HG03108 (cell line): ENCODE results near the gene FCRL5.
"Not testable (repeated sequence)": the region's sequence is repeated elsewhere in the genome, so short reads cannot be mapped to it uniquely, and the experiment has no call there.

Source experiments
- ATAC-seq: cut with Tn5 transposase; IDR thresholded peaks from one replicate; pipeline ENCODE4 v1.9.1; 2021; ENCODE audit warnings: moderate library complexity; ENCODE audit not compliant: unreplicated experiment

The FCRL5 gene

DNA sequence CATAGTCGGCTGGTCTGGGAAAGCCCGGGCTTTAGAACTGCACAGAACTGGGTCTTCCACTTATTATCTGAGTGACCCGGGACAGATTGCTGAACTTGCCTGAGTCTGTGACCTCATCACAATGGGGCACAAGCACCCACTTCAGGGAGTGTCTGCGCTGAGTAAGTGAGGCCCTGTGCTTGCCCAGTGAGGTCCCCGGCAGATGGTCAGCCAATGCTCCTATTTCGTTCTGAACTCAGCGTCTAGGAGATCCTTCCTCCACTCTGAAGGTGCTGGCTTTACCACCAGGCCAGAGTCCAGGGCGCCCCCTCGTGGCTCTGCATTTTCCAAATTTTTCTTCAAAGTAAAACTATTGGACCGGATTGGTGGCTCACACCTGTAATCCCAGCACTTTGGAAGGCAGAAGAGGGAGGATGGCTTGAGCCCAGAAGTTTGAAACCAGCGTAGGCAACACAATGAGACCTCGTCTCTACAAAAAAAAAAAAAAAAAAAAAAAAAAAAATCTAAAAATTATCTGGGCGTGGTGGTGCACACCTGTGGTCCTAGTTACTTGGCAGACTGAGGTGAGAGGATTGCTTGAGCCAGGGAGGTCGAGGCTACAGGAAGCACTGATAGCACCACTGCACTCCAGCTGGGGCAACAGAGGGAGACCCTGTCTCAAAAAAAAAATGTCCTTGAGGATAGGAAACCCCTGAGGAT, 61.7 kb downstream of the FCRL5 start:
- no peak for ATAC-seq

DNA sequence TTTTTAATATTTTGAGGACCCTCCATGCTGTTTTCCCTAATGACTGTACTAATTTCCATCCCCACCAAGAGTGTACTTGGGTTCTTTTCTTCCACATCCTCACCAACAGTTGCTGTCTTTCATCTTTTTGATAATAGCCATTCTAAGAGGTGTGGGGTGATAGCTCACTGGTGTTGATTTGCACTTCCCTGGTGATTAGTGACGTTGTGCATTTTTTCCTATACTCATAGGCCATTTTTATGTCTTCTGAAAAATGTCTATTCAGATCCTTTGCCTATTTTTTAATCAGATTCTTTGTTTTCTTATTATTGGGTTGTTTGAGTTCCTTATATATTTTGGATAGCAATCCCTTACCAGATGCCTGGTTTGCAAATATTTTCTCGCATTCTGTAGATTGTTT, 64.2 kb downstream of the FCRL5 start:
- ATAC-seq, result no peak

DNA sequence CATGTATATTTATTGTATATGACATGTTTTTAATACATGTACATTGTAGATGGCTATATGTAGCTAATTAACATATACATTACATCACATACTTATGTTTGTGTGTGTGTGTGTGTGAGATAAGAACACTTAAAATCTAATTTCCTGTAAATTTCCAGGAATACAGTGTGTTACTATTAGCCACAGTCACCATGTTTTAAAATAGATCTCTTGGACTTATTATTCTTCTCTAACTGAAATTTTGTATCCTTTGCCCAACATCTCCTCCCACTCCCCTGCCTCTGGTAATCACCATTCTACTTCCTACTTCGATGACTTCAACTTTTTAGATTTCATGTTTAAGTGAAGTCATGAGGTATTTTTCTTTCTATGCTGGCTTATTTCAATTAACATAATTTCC, 64.8 kb downstream of the FCRL5 start:
- no peak for ATAC-seq

DNA sequence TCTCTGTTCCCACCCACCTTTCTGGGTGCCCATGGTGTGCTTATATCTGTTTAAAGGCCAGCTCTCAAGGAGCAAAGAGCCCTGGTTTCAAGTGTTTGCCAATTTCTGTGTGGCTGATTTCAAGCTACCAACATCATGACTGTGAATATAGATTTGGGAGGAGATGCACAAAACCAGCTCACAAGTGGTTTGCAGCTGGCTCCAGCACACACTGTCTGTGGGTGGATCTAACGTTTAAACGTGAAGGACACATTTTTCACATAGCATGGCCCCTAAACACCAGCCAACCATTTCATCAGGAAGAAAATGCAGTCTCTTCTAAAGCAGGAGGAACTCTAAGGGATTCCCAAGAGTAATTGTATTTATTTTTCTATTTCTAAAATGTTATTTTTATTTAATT, 65.2 kb downstream of the FCRL5 start:
- no peak for ATAC-seq

DNA sequence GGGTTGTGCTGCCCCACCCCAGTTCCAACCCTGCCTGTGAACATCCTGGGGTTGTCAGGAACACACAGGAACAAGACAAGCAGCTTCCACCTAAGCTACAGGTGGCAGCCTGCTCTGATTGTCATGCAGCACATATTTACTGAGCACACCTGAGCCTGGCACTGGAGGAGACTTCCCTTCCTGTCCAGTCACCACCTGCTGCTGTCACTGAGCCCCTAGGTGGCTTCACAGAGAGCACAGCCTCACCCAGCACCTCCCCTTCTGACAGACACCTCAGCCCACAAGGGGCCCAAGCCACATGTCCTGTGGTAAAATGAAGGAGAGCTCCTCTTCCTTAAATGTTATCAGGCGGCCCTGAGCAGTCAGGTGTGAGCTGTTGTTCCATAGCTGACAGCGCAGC, 65.9 kb downstream of the FCRL5 start:
- not testable (repeated sequence) for ATAC-seq

DNA sequence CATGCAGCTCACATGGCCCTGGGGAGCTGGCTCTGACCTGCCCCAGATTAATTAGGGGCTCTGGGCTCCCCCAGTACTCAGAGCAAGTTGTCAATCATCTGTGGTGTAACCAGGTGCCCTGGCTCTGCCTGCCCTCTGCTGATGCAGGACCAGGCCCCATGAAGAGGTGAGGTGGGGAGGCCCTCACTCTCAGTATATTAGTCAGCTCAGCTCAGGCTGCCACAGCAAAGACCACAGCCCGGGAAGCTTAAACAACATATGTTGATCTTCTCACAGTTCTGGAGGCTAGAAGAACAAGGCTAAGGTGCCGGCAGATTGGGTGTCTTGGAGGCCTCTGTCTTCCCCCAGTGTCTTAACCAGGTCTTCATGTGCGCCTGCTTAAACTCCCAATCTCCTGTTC, 66.5 kb downstream of the FCRL5 start:
- no peak for ATAC-seq

DNA sequence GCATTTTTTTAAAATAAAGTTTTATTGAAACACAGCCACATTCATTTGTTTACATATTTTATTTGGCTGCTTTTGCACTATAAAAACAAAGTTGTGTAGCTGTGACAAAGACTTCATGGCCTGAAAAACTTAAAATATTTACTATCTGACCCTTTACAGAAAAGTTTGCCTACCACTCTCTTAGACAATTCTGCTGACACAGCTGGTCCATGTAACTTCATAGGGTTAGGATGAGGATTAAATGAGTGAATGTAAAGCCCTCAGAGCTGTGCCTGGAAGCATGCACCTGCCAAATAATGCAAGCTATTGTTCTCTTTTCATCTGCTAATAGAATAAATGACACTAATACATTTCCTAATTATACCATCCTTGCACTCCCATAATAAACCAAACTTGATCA, 67.7 kb downstream of the FCRL5 start:
- no peak for ATAC-seq

DNA sequence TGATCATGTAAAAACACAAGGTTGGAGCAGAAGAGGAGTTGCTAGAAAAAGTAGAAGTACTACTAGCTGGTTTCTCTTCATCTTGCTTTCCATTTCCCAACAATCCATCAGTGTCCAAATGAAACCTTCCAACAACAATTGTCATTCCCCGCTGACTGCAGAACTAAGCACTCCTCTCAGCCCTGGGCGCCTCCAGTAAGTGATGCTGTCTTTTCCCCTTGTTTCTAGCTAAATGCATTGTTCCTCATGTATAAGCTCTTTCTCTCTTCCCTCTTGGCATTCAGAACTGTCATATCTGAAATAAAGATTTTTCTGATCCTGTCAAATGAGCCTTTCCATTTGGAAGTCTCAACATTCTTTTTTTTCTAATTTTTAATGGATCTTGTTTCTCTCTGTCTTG, 68.7 kb downstream of the FCRL5 start:
- ATAC-seq, result no peak

DNA sequence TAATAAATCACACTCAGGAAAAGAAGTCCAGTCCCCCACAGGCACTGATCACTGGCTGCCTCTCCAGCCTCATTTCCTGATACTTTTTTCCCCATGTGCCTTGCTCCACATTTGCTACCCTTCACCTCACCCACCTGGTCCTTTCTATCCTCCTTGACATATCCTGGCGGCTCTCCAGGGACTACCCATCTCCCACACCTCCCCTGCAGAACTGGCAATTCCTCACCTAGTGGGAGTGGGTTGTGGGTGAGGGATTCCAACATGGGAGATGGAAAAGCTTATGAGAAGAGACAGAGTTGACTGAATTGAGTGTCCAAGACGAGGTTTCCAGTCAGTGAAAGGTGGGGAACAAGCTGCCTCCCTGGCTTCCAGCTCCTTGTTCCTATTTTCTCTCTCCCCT, 69.6 kb downstream of the FCRL5 start:
- no peak for ATAC-seq

DNA sequence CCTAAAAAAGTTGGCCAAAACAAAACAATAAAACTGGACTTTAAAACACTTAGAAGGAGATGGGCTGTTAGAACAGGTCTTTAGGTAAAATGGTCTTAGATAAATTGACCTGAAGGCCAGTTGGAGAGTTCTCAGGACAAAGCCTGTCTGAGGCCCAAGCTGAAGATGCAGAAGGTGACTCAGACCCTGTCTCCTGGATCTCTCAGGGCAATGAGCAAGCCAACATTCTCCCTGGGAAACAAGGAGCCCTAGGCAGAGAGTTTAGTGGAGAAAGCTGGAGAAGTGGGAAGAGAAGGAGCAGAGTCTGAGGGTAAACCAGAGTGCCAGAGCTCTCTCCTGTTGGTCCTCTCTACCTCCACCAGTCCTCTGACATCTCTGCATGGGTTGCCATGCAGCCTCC, 70.1 kb downstream of the FCRL5 start:
- no peak for ATAC-seq

DNA sequence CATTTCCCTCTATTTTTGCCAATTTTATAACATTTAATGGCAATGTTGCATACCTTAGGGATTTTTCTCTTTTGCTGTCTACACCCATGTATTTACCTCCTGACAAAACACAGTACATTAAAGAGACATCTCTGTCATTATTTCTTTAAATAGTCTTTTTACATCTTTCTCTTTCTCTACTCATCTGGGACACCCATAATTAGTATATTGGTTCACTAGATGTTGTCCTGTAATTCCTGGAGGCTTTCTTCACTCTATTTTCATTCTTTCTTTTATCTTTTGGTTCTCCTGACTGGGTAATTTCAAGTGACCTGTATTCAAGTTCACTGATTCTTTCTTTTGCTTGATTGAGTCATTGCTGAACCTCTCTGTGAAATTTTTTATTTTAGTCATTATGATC, 74.3 kb downstream of the FCRL5 start:
- ATAC-seq, result no peak

DNA sequence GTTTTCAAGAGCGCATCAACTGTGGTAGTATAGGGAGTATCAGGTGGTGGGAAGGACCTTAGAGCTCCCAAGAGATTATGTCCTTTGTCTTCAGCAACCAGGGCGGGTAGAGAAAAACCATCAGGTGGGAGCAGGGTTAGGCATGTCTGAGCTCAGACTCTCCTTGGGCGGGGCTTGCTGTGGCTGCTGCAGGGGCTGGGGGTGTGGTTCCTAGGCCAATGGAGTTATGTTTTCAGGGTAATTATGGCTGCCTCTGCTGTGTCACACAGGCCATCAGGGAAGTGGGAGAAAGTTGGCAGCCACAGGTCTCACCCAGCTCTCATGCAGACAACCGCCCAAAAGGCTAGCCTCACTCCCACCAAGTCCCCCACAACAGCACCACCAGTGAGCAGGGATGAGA, 74.9 kb downstream of the FCRL5 start:
- ATAC-seq, result no peak

DNA sequence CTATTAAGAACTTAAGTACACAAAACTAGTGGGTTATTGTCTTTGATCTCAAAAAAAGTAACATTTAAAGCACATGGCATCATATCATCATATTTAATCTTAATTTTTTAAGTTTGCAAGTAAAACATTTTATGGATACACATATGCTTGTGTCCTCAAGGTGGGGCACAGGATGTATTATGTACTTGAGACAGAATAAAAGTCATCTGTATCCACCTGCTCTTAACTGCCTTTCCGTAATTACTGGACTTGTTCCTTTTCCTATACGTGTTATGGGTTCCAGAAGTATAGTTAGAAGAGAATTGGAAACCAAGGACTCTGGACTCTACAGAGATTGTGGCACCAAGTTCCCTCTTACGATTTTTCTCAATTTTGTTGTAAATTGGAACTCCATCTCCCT, 79.4 kb downstream of the FCRL5 start:
- ATAC-seq, result no peak

DNA sequence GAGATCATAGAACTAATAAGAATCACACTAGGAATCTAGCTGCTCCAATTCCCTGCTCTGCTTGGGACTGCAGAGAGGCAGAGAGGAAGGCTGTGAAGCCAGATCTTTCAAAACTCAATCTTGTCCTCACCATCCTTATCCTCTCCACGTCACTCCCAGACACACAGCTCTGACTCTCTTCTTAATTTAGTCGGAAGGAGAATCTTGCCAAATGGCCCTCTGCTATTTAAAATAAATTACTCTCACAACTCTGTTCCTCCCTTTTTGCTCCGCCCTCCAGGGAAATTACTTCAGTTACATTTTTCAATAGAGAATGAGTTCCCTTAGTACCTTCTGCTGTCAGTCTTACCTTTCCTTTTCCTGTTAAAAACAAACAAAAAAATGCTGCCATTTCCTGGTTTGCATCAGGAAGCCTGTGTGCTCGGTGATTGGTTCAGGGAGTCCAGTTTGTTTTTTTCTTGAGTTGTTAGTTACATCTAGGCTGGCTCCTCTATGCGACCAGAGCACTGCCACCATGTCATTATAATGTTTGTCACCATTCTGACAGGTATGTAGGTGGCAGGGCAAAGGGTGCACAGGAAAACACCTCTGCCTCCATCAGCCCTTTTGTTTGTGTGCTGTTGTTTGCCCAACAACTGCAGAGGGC, 80.1 kb downstream of the FCRL5 start:
- no peak for ATAC-seq

DNA sequence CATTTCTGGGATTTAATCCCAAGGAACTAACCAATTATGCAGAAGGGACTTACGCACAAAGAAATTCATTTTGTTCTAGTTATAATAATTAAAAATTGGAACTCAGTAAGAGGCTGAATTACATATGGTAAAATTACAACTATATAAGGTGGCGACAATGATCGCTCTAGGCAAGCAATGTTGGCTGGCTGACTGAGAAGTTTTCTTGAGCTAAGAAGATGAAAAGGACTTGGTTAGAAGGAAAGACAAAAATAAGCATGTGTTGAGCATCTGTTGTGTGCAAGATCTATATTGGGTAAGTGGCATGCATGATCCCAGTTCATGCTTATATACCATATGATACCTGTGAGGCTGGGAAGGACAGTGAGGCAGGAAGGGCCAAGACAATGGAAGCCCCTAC, 80.8 kb downstream of the FCRL5 start:
- no peak for ATAC-seq

DNA sequence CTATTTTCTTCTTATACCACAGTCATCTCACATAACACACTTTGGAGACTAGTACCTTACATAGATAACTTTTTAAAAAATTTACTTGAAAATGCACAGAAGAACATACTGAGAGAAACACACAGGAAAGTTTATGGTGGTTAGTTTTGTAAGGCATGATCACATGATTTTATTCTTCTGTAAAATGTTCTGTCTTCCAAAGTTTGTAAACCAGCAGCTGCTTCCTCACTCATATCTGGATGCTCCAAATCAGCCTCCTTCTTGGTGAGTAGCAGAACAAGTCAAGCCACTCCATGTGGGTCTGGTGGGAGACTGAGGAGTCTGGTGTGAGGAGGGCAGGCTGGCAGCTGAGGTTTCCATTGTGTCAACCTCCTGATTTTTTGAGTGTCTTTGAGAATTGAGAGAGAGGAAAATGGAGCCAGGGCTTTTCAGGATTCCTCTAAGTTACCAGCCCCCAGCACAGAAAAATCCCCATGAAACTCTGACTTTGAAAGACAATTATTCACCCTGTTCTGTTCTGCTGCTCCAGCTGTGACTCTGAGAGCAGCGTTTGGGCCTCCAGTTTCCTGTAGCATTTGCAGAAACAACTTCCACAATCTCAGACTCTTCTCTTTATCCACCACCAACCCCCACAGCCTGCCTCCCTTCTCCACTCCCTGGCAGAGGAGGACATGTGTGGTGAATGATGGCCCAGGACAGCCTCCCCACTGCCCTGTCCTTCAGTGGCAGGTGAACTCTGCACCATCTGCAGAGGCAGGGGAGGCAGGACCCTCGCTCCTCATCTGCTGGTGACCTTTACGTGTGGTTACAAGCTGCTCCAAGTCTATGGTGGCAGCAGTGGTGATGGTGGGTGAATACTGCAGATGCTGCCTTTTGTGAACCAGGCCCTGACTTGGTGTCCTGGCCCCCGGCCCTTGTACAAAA, 82.3 kb downstream of the FCRL5 start:
- ATAC-seq, result no peak

DNA sequence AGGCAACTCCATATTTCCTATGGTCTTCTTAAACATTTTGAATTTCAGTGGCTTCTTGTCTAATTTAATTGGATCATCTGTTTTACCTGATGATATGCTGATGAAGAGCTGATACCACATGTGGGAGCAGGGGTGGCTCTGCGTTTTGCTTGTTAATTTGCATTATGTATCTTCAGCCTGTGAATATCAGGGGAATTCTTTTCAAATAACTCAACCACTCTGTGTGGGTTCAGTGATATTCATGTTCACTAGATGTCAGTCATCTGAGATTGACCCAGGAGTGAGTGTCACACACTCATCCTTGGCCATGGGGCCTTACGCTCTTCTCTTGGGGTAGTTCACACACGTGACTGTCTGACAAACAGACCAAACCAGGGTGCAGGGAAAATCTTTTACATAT, 83.0 kb downstream of the FCRL5 start:
- ATAC-seq, result no peak

DNA sequence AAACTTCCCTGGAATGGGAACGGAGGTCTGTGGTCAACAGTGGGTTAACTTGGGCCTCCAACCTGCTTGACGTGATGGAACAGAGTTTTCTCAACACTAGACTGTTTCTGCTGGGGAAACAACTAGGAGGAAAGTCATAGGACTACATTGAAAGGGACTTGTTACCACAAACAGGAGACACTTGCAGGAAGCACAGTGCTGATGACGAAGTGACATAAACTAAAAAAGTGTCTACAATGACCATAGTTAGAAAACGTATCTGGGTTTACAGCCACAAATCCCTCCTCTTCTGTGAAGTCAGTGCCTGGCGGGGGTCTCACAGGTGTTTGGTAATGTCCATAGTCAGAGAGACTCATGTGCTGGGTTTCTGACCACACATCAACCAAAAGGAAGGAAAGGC, 86.3 kb downstream of the FCRL5 start:
- no peak for ATAC-seq
